ENCODE results near the gene ABHD17B.
"Not testable (repeated sequence)": the region's sequence is repeated elsewhere in the genome, so short reads cannot be mapped to it uniquely, and the experiment has no call there.

Gene ABHD17B

DNA sequence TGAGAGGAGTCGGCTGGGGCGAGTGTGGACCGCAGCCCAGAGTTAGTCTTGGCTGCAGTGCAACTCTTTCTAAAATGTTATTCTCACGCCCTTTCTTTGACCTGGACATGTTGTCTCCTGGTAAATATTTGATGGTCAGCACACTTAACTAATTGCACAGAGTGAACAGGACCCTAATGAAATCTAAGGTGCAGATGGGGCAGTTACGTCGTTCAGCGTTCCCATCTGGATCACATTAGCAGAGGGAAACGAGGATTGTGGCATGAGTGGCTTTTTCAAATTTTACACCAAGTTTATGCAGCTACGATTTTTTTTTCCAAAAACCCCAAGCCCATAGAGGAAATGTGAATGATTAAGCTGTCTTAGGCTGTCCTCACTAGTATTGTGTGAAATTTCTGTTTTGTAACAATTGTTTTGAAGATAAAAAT lies 929 bp upstream of the ABHD17B start:
- DNase-seq, result no peak

- DNase-seq, result no peak
Observed at GRCh38 chr9:71910650-71911060, 338 bp downstream of the ABHD17B start.

DNA sequence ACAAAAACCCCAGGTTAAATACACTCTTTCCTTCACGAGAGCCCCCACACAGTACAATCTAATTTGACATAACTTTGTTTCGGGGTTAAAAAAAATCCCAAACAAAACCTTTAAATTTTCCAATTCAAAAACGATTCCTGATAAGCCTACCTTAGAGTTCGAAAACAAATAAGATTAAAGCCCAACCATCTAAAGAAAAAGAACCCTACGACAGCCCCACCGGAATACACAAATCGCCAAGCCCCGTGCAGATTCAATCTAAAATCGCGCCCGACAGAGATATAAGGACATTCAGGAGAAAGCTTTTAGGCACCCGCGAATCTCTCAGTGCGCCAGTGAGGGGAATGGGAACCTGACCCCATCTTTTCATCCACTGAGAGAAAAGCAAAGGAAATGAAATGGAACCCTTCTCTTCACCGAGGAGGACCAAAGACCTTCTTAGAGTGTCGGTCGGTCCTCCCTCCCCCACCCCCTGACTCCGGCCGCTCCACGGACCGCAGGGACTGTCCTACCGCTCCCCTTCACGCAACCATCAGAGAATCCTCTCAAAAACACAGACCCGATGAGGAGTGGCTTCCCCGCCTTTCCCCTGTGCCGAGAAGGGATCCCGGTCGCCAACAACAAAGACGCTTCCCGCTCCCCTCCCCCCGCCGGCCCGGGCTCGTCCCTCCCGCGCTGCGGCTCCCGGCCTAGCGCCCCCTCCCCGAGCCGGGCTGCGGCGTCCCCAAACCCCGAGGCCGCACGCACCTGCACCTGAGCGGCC lies 925 bp downstream of the ABHD17B start:
- DNase-seq, result no peak

DNA sequence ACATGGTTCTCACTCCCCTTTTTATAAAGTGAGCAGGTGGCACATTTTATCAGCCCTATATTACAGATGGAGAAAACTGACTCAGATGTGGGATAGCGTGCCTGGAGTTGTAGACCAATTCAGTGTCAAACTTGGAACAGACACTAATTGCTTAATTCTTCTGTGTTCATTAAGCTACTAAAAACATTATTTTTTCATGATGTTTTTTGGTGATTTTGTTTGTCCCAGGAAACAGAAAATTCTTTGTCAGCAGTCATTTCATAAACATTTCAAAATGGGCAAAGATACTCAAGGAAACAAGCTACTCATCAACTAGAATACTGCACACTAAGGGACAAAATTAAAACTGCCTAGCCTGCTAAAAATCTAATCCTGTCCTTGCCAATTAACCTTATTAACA lies 2.2 kb downstream of the ABHD17B start:
- DNase-seq, result no peak

GRCh38 chr9:71904076-71904475 lies 6.9 kb downstream of the ABHD17B start:
- DNase-seq, result no peak

DNA sequence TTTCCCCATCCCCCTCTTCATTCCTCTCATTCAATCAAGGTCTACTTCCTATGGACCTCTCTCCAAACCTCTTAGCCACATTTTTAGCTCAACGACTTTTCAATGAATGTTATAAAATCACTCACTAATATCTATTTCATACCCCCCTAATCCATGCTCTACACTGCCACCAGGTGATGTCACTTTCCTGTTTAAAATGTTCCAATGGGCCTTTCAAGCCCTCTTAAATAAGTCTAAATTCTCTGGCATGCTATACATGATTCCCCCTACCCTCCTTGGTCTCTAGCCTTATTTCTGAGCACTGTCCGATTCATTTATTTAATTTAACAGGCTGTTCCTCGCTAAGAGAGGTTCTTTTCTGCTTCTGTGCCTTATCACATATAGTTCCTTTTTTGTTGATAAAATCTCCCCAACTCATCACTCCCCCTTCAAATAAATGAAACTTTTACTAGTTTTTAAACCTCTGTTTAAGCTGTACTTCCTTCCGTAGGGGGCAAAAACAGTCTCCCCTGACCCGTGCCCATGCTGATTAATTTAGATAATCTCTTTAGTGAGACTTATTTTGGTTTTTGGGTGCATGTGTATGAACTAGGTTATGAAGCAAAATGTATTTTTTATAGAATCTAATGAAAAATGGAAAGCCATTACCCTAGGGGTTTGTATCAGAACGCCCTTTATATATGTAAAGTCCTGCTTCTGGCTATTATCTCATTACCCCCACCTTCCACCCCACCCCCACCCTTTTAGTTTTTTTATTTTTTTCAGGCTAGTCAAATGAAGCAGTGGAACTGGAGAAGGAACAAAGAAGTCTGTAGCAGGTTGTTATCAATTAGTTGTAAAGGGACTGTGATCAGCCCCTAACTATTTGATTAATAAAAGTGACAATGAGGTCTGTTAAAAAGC lies 9.0 kb downstream of the ABHD17B start:
- DNase-seq, result no peak

GRCh38 chr9:71898756-71899155 lies 12.2 kb downstream of the ABHD17B start:
- DNase-seq, result not testable (repeated sequence)

DNA sequence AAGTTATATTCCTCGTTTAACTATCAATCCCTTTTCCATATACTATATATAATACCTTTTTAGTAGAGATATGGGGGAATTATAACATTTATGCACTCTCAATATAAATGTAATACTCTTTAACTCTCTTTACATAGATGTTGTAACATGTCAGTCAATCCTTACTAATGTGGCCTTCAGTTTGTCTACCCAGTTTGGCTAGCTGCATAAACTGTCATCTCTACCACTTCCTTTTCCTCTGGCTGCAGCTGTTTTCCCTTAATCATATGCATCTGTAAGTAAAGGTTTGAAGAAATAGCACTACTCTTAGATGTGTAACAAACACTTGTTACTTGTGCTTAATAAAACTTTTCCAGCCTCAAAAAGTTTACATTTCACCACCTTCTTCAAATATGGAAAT lies 13.4 kb downstream of the ABHD17B start:
- DNase-seq, result no peak

DNA sequence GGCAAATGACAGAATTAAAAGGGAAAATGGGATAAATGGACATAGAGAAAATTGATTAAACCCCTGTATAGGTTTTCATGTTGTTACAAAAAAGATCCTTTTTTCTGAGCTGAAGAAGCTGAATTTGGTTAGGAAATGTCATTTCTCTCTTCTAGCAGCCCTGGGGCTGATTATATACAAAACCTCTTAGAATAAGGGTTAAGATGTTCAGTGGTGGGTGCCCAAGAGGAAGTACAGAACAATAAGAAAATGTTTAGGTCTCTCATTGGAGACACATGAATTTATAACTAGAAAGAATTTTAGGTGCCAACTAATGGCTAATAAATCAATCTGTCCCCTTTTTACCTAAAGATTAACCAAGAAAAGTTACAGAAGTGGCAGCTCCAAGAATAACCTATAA lies 14.2 kb downstream of the ABHD17B start:
- no peak for DNase-seq

DNA sequence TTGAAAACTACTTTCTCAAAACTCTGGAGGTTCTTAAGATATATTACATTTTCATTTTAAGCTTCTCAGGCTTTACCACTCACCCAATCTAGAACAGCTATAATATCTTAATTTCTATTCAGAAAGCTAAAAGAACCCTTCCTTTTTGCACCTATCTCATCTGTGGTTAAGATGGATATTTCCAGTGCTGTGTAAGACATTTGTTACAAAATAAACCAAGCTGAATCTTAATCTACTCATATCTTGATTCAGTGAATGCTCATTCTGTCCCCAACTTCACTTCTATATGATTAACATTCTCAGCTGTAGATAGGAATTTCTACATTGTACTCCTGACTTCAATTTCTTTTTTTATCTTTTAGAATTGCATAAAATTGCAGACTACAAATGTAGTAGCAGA lies 15.0 kb downstream of the ABHD17B start:
- no peak for DNase-seq

DNA sequence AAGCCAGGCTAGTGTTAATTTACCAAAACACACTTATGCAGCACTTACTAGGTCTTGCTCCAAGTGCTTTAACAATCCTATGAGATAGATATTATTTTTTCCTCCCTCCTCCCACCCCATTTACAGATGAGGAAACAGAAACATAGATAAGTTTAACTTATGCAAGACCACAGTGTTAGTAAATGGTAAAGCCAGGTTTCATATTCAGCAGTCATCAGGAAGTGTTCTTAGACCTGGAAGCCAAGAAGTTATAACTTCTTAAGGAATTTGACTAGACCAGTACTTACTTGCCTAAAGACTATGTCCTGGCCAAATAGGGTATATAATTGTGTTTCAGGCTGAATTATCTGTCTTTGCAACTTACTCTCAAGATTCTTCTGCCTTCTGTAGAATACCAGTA lies 15.9 kb downstream of the ABHD17B start:
- DNase-seq, result no peak

DNA sequence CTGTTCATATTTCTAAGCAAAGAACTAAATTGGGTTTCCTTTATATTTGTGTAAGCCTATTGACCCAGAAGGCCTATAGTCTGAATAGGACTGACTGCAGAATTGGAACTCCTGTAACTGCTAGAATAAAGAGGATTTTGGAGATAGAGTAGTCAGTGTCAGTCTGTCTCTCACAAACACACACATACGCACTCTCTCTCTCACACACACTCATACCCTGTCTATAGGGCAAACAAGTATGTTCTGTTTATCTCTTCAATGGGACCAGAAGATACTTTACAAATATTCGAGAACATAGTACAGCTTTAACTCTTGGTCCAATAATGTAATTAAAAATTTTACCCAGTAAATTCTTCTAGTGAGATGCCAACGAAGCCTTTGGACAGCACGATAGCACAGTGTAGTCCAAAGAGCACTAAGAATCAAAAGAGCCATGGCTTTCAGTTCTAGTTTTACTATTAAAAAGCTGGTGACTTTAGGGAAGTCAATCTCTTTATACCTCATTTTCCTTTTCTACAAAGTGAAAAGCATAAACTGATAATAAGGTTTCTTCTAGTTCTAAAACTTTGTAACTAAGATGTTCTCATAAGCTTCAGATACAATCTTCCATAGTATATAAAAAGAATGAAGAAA lies 19.3 kb downstream of the ABHD17B start:
- no peak for DNase-seq

- DNase-seq, result no peak
Observed at GRCh38 chr9:71890042-71890679, 20.8 kb downstream of the ABHD17B start.

- DNase-seq, result no peak
Observed at GRCh38 chr9:71887362-71887761, 23.6 kb downstream of the ABHD17B start.

GRCh38 chr9:71886541-71886940 lies 24.5 kb downstream of the ABHD17B start:
- no peak for DNase-seq

DNA sequence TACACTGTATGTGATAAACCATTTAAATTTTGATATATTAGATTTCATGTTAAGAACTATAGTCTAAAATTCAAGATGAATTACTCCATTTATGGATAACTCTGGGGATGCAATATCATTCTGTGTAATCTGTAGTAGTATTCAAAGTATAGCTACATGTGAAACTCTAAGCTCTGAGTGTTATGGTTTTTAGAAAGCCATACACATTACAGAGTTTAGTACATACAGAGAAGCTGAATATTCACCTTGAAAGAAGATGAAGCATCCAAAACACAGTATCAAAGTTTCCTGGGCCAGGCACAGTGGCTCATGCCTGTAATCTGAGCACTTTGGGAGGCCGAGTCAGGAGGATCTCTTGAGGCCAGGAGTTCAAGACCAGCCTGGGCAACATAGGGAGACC lies 25.0 kb downstream of the ABHD17B start:
- no peak for DNase-seq

DNA sequence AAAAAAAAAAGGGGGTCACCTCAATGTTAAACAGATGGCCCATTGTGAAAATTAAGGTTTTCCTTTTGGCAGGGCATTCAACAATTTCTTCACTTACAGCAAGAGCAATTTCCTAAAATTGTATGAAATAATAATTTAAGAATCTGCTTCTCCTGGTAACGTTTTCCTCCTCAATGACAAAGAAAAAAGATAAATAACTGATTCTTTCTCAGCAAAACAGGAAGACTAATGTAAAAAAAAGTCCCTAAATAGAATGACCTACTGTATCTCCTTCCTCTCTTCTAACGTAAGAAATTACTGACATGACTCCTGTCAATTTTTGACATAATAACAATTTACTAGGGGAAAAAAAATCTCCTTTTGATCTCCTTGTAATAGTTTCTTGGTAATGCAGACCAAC lies 25.5 kb downstream of the ABHD17B start:
- DNase-seq, result no peak

DNA sequence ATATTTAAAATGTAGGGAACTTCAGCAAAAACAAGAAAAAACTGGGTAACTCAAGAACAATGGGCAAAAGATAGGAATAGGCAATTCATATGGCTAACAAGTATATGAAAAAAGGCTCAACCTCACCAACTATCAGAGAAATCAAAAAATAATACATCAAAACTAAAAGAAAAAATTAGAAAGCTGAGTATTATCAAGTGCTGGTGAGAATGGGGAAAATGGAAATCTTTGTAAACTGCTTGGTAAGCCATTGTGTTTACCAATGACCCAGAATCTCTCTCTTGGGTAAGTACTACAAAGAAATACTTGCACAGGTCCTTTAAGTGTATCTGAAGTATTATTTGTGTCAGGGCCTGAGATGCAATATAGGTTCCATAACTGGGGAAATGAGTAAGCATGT lies 27.0 kb downstream of the ABHD17B start:
- DNase-seq, result no peak

DNA sequence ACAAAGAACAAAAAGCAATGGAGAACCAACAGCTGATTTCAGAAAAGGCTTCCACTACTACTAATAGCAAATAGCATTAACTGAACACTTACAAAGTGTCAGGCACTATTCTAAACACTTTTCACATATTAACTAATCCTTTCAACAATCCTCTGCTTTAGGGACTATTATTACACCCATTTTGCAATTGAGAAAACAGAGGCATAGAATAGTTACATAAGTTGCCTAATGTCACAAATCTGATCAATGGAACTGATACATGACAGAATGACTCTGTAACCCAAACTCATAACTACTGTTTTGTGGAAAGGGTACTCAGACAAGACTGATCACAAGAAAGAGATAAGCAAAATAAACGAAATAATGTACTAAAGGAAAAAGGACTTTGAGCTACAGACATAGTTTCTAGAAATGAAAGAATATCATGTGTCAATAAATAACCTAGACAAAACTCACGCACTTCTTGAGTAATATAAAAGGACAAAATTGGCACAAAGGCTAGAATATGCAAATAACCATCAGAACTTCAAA lies 31.3 kb downstream of the ABHD17B start:
- no peak for DNase-seq

GRCh38 chr9:71878327-71879274 lies 32.4 kb downstream of the ABHD17B start:
- DNase-seq, result no peak

DNA sequence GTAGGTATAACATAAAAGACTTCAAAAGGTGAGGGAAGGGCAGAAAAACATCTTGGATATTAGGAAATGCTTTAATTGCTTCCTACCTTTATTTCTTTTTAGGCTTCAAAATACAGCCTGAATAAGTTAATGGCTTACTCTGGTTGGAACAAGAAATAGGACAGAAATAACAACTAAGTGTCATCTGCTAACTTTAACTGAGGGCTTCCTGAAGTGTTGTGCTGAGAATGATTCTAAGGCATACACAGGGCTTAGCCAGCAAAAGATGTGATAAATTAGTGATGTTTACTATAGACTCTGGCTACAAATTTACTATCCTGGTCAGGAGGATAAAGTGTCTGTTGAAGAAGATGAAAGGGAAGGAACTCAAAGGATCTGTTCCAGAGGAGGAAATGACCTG lies 34.2 kb downstream of the ABHD17B start:
- no peak for DNase-seq

- no peak for DNase-seq
Observed at GRCh38 chr9:71876106-71876505, 34.9 kb downstream of the ABHD17B start.
